NCI-H1417 treated with DMSO at 0.1 percent for 48 hours (cell line): ENCODE data around the gene CSGALNACT2.

Experiments
- DNase-seq: peaks from one replicate; lab custom pipeline; 2025; lab: John Stamatoyannopoulos, UW

CSGALNACT2 gene

GRCh38 chr10:43230909-43231522 is 92.8 kb downstream of the CSGALNACT2 start:
- no peak for DNase-seq

- DNase-seq = no peak
These were observed 93.4 kb downstream of the CSGALNACT2 start for GRCh38 chr10:43231523-43232078.

GRCh38 chr10:43233601-43234430 is 95.6 kb downstream of the CSGALNACT2 start:
- DNase-seq = no peak

GRCh38 chr10:43234471-43235041 is 96.3 kb downstream of the CSGALNACT2 start:
- no peak for DNase-seq
